Measurements from ENCODE around the gene SSBP4.
A peak's percentile ranks its signal among the peaks of the same experiment; 100 is the strongest.

Gene SSBP4

GRCh38 chr19:18418029-18418482 is 1.1 kb upstream of the SSBP4 start:
- DNase-seq (ENCODE audit: low read depth in 2 of 2): no peak
- no peak for TF ChIP-seq CTCF (IDR thresholded peaks at IDR 0.05; ENCODE audit: low read depth, low read length)
- H3K4me3 ChIP-seq (replicated peaks in 1 of 2; ENCODE audit: low read depth in 2 of 2, low read length in 2 of 2): no peak overlapping the region

GRCh38 chr19:18418483-18419194 is 559 bp upstream of the SSBP4 start:
- no peak for TF ChIP-seq CTCF (IDR thresholded peaks at IDR 0.05; ENCODE audit: low read depth, low read length)
- peak in 1 of 2 donors; percentile 45 for DNase-seq (ENCODE audit: low read depth in 2 of 2)
- H3K4me3 ChIP-seq (replicated peaks in 1 of 2; ENCODE audit: low read depth in 2 of 2, low read length in 2 of 2): peak overlapping the region; percentile 25 to 41

- DNase-seq (ENCODE audit: low read depth in 2 of 2): no peak
- H3K4me3 ChIP-seq (replicated peaks in 1 of 2; ENCODE audit: low read depth in 2 of 2, low read length in 2 of 2): peak overlapping the region; percentile 77 to 83
These were observed 682 bp downstream of the SSBP4 start for GRCh38 chr19:18419699-18420460.

GRCh38 chr19:18420930-18421329 is 1.7 kb downstream of the SSBP4 start:
- DNase-seq (ENCODE audit: low read depth in 2 of 2): no peak
- H3K4me3 ChIP-seq (replicated peaks in 1 of 2; ENCODE audit: low read depth in 2 of 2, low read length in 2 of 2): peak overlapping the region; percentile 77 to 83
- no peak for TF ChIP-seq CTCF (IDR thresholded peaks at IDR 0.05; ENCODE audit: low read depth, low read length)

More at GRCh38 chr19:18419699-18420460, 682 bp downstream of the SSBP4 start:
- no peak for TF ChIP-seq CTCF (IDR thresholded peaks at IDR 0.05; ENCODE audit: low read depth, low read length)

- TF ChIP-seq CTCF (IDR thresholded peaks at IDR 0.05; ENCODE audit: low read depth, low read length): no peak
- no peak for DNase-seq (ENCODE audit: low read depth in 2 of 2)
- H3K4me3 ChIP-seq (replicated peaks in 1 of 2; ENCODE audit: low read depth in 2 of 2, low read length in 2 of 2): peak overlapping the region in 1 of 2 donors; percentile 77
These were observed 2.3 kb downstream of the SSBP4 start for GRCh38 chr19:18421371-18421959.

GRCh38 chr19:18422530-18423191 is 3.5 kb downstream of the SSBP4 start:
- H3K4me3 ChIP-seq (replicated peaks in 1 of 2; ENCODE audit: low read depth in 2 of 2, low read length in 2 of 2): no peak overlapping the region
- DNase-seq (ENCODE audit: low read depth in 2 of 2): no peak
- TF ChIP-seq CTCF (IDR thresholded peaks at IDR 0.05; ENCODE audit: low read depth, low read length): no peak
